ENCODE results near the gene SRD5A3. TPM values are rescaled to one million over a fixed set of nuclear protein-coding genes. Genes with fewer than 3 reads are reported as not detected.

SRD5A3 gene
- total and polyA plus RNA-seq, 8 donors = 1.8 to 13.0 (median 9.3) TPM; not detected in 1

GRCh38 chr4:55397520-55398321 is 51.7 kb downstream of the SRD5A3 start:
- Histone ChIP-seq H3K9me3 (no peaks in the 10 kb centered on the region), H3K36me3 (peaks cover 0 to 15% (median 8%) of the 10 kb centered on the region in 4 donors), H3K4me1 (peaks cover 28 to 54% (median 43%) of the 10 kb centered on the region in 4 donors), H3K27me3 (no peaks in the 10 kb centered on the region), H3K27ac (peak overlapping the region; percentile 8 to 99 (median 96)), H3K4me3 (peak overlapping the region; percentile 68 to 76 (median 76))
- TF ChIP-seq POLR2A (IDR thresholded peaks at IDR 0.05) (peak in 1 of 4 donors; percentile 27), EP300 (IDR thresholded peaks at IDR 0.05) (no peak), POLR2AphosphoS5 (IDR thresholded peaks at IDR 0.05) (peak in 2 of 3 donors; percentile 70)
- intact Hi-C loops (cut with DNase I; ENCODE audit: low total_unique reads) = loop anchor here (5.0 kb wide), 1 partner anchor 50 kb away; the partner anchor contains the start of gene SRD5A3
- WGBS, 5 donors = 30 to 40% (median 37%) methylated on average over 15 of the region's 15 CpGs
- peak in 1 of 2 donors; percentile 38 for DNase-seq

GRCh38 chr4:55398461-55398860 is 52.4 kb downstream of the SRD5A3 start:
- Histone ChIP-seq H3K27ac (peak overlapping the region in 4 of 5 donors; percentile 95 to 99 (median 96)), H3K36me3 (peaks cover under 1 to 22% (median 8%) of the 10 kb centered on the region in 4 donors), H3K4me1 (peaks cover 28 to 55% (median 43%) of the 10 kb centered on the region in 4 donors), H3K4me3 (peak overlapping the region; percentile 68 to 76 (median 76)), H3K27me3 (no peaks in the 10 kb centered on the region), H3K9me3 (no peaks in the 10 kb centered on the region)
- peak in 1 of 2 donors; percentile 23 for DNase-seq
- intact Hi-C loops (cut with DNase I; ENCODE audit: low total_unique reads) = loop anchor here (5.0 kb wide), 1 partner anchor 51 kb away; the partner anchor contains the start of gene SRD5A3
- TF ChIP-seq POLR2A (IDR thresholded peaks at IDR 0.05) (no peak), EP300 (IDR thresholded peaks at IDR 0.05) (no peak), CTCF (IDR thresholded peaks at IDR 0.05) (no peak), POLR2AphosphoS5 (IDR thresholded peaks at IDR 0.05) (no peak)
- WGBS, 5 donors = 7 to 28% (median 17%) methylated on average over 1 of the region's 1 CpG

GRCh38 chr4:55398966-55399365 is 52.9 kb downstream of the SRD5A3 start:
- H3K36me3 ChIP-seq = peaks cover 4 to 27% (median 12%) of the 10 kb centered on the region in 4 donors
- 31 to 41% (median 40%) methylated on average over 3 of the region's 3 CpGs for WGBS, 5 donors
- no peaks in the 10 kb centered on the region for H3K9me3 ChIP-seq
- H3K4me3 ChIP-seq = peak overlapping the region in 3 of 4 donors; percentile 68 to 76 (median 76)
- peaks cover 28 to 58% (median 43%) of the 10 kb centered on the region in 4 donors for H3K4me1 ChIP-seq
- DNase-seq = peak in 1 of 2 donors; percentile 12
- TF ChIP-seq POLR2AphosphoS5 (IDR thresholded peaks at IDR 0.05) = no peak
- TF ChIP-seq EP300 (IDR thresholded peaks at IDR 0.05) = no peak
- TF ChIP-seq POLR2A (IDR thresholded peaks at IDR 0.05) = no peak
- TF ChIP-seq CTCF (IDR thresholded peaks at IDR 0.05) = no peak
- H3K27ac ChIP-seq = peak overlapping the region in 4 of 5 donors; percentile 95 to 99 (median 96)
- H3K27me3 ChIP-seq = no peaks in the 10 kb centered on the region
- intact Hi-C loops (cut with DNase I; ENCODE audit: low total_unique reads) = loop anchor here (5.0 kb wide), 1 partner anchor 52 kb away; the partner anchor contains the start of gene SRD5A3

- Histone ChIP-seq H3K27me3 (no peaks in the 10 kb centered on the region), H3K4me1 (peaks cover 28 to 57% (median 43%) of the 10 kb centered on the region in 4 donors), H3K4me3 (peak overlapping the region in 2 of 4 donors; percentile 68 to 76), H3K27ac (peak overlapping the region in 4 of 5 donors; percentile 3 to 99 (median 96)), H3K9me3 (no peaks in the 10 kb centered on the region), H3K36me3 (peaks cover 4 to 33% (median 17%) of the 10 kb centered on the region in 4 donors)
- 69 to 94% (median 86%) methylated on average over 1 of the region's 1 CpG for WGBS, 5 donors
- intact Hi-C loops (cut with DNase I; ENCODE audit: low total_unique reads) = loop anchor here (5.0 kb wide), 1 partner anchor 52 kb away; the partner anchor contains the start of gene SRD5A3
- TF ChIP-seq POLR2A (IDR thresholded peaks at IDR 0.05) (no peak), CTCF (IDR thresholded peaks at IDR 0.05) (no peak), EP300 (IDR thresholded peaks at IDR 0.05) (no peak), POLR2AphosphoS5 (IDR thresholded peaks at IDR 0.05) (no peak)
- DNase-seq = no peak
Measured at GRCh38 chr4:55399581-55399980, 53.5 kb downstream of the SRD5A3 start.

All from stomach (tissue), 9 donors.